GM15510 (cell line): ENCODE measurements around the gene ABCC10.

Experiments used
- POLR2A ChIP-seq: IDR thresholded peaks from 3 replicates; pipeline ENCODE4 v1.6.1; 2011; ENCODE audit warnings: borderline replicate concordance; ENCODE audit not compliant: insufficient read length; ENCODE audit errors: extremely low read depth

ABCC10 gene

GRCh38 chr6:43405354-43405753 is 22.0 kb upstream of the ABCC10 start:
- no peak for TF ChIP-seq POLR2A

GRCh38 chr6:43407296-43407695 is 20.0 kb upstream of the ABCC10 start:
- no peak for TF ChIP-seq POLR2A

GRCh38 chr6:43408259-43408658 is 19.1 kb upstream of the ABCC10 start:
- TF ChIP-seq POLR2A, result no peak

- TF ChIP-seq POLR2A, result no peak
These were observed 14.8 kb upstream of the ABCC10 start for GRCh38 chr6:43412541-43412940.

- TF ChIP-seq POLR2A, result no peak
These were observed 14.3 kb upstream of the ABCC10 start for GRCh38 chr6:43413002-43413401.

GRCh38 chr6:43416935-43417334 is 10.4 kb upstream of the ABCC10 start:
- no peak for TF ChIP-seq POLR2A

GRCh38 chr6:43420012-43420709 is 7.2 kb upstream of the ABCC10 start:
- TF ChIP-seq POLR2A, result no peak

GRCh38 chr6:43421831-43422230 is 5.5 kb upstream of the ABCC10 start:
- no peak for TF ChIP-seq POLR2A

- no peak for TF ChIP-seq POLR2A
These were observed 374 bp upstream of the ABCC10 start for GRCh38 chr6:43426928-43427405.

GRCh38 chr6:43428112-43428570 is 800 bp downstream of the ABCC10 start:
- no peak for TF ChIP-seq POLR2A

- no peak for TF ChIP-seq POLR2A
These were observed 1.5 kb downstream of the ABCC10 start for GRCh38 chr6:43428874-43429273.

- TF ChIP-seq POLR2A, result no peak
These were observed 4.9 kb downstream of the ABCC10 start for GRCh38 chr6:43432009-43432945.

- no peak for TF ChIP-seq POLR2A
These were observed 5.8 kb downstream of the ABCC10 start for GRCh38 chr6:43433148-43433547.

- no peak for TF ChIP-seq POLR2A
These were observed 6.9 kb downstream of the ABCC10 start for GRCh38 chr6:43434001-43434840.

GRCh38 chr6:43434943-43435342 is 7.6 kb downstream of the ABCC10 start:
- no peak for TF ChIP-seq POLR2A
